Fibroblast of the aortic adventitia (primary cell): Measurements from ENCODE around the gene SDCCAG8. TPM values are rescaled to one million over a fixed set of nuclear protein-coding genes. Genes with fewer than 3 reads are reported as not detected.
A peak's percentile ranks its signal among the peaks of the same experiment; 100 is the strongest.

Experiments
- DNase-seq: peaks from one replicate; pipeline ENCODE4 v3.0.0-alpha.2; 2010; ENCODE audit warnings: low read depth
- H3K4me3 ChIP-seq: 2 replicates; pipeline ENCODE4 v1.5.1; 2011; ENCODE audit warnings: low read depth, mild to moderate bottlenecking, control low read depth, low read length, moderate library complexity
- total RNA-seq: library from RNA; depleted of rRNA; stranded (reverse); fragments of >200 nt; gene quantifications from 2 replicates; pipeline ENCODE4 v1.2.3, GENCODE V29; 2012; ENCODE audit warnings: low replicate concordance
- TF ChIP-seq, protein P1 (sequence below): IDR thresholded peaks from 2 replicates; pipeline ENCODE4 v1.5.1; 2011; ENCODE audit warnings: mild to moderate bottlenecking, low read length, control low read depth, inconsistent platforms; ENCODE audit not compliant: insufficient read depth

The SDCCAG8 gene
- total RNA-seq, 1 donor, result 69.2 TPM

DNA sequence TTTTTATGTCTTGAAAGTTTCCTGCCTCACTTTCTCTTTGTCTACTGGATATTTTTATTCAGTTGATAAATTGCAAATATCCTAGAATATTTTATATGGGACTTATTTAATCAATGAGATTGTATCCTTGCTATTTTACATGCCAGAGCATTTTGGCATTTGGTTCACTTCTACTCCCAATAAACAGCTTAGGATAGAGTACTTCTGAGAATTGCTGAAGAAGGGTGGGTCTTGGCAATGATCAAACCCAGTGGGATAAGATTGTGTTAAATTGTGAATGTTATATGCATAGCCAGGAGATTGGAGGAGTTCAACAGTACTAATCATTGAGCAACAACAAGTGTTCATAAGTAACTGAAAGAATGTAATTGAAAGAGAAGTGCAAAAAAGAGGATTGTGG lies 60.1 kb downstream of the SDCCAG8 start:
- DNase-seq, result peak; percentile 64
- no peak overlapping the region for H3K4me3 ChIP-seq
- TF ChIP-seq, protein P1, sequence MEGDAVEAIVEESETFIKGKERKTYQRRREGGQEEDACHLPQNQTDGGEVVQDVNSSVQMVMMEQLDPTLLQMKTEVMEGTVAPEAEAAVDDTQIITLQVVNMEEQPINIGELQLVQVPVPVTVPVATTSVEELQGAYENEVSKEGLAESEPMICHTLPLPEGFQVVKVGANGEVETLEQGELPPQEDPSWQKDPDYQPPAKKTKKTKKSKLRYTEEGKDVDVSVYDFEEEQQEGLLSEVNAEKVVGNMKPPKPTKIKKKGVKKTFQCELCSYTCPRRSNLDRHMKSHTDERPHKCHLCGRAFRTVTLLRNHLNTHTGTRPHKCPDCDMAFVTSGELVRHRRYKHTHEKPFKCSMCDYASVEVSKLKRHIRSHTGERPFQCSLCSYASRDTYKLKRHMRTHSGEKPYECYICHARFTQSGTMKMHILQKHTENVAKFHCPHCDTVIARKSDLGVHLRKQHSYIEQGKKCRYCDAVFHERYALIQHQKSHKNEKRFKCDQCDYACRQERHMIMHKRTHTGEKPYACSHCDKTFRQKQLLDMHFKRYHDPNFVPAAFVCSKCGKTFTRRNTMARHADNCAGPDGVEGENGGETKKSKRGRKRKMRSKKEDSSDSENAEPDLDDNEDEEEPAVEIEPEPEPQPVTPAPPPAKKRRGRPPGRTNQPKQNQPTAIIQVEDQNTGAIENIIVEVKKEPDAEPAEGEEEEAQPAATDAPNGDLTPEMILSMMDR, result no peak

DNA sequence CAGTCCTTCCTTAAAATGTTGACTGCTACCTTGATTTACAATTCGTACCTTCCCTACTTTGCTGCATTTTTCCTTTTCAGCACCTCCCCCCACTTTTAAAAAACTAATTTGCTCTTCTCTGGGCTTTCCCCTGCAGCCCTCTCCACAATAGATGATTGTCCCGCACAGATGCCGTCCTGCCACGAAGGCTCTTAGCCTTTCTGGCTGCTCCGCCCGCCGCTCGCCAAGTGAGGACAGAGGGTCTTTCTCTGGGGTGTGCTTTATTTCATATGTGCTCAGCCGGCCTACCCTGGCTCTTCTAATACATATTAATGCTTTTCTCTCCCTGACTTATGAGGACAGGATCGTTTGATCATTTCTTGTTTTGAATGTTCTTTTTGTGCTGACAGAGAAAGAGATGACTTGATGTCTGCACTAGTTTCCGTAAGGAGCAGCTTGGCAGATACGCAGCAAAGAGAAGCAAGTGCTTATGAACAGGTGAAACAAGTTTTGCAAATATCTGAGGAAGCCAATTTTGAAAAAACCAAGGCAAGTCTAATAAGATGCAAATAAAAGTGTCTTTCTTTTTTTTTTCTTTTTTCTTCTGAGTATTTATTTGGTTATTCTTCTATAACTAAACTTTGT lies 60.6 kb downstream of the SDCCAG8 start:
- DNase-seq, result no peak
- TF ChIP-seq, protein P1, result no peak
- no peak overlapping the region for H3K4me3 ChIP-seq

DNA sequence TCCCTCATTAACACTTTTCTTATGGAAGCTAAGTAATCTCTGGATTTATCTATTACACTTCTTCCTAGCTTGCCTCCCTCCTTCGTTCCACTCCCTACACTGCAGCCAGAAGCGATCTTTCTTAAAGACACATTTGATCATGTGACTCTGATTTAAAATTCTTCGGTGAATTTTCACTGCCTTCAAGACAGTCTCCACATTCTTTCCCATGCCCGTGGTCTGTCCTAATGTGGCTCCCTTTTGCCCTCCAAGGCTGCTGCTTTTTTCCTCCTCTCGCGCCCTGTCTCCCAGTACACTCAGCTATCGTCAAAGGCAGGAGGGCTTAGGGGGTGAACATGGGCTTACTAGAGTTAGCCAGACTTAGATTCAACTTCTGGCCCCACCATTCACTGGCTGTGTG lies 64.4 kb downstream of the SDCCAG8 start:
- no peak overlapping the region for H3K4me3 ChIP-seq

DNA sequence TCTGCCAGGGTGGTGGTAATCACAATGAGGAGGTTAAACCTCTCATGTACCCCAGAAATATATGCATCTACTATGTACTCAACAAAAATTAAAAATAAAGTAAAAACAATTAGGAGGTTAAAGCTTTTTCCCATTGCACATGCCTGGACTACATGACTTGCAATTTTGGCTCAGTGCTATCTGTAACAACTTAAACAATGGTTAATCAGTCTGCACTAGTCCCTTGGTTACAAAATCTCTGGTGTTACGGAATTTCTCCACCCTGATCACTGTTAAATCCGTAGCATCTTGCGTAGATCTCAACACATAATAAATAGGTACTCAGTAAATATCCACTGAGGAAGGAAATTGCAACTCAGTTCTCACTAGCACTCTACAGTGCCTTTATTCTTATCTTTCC lies 66.5 kb downstream of the SDCCAG8 start:
- DNase-seq, result peak; percentile 52

More for the DNA sequence above, 64.4 kb downstream of the SDCCAG8 start:
- TF ChIP-seq, protein P1, result no peak
- DNase-seq, result no peak

DNA sequence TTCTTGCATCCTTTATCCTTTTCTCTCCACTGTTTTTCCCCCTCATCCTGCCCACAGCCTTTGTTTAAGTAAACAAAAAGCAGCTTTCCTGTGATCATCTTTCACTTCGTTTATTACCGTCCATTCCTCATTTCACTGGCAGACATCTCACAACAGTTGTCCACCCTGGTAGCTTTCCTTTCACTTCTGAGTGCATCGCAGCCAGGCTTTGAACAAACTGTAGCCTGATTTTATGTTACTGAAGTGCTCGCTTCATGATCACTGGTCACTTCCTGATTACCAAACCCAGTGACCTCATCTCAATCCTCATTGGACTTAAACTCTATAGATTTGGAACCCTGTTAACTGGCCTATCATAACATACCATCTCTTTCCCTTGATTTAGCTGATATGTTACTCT lies 67.7 kb downstream of the SDCCAG8 start:
- H3K4me3 ChIP-seq, result no peak overlapping the region
- TF ChIP-seq, protein P1, result no peak
- DNase-seq, result no peak

More for the DNA sequence above, 66.5 kb downstream of the SDCCAG8 start:
- H3K4me3 ChIP-seq, result no peak overlapping the region
- TF ChIP-seq, protein P1, result no peak

DNA sequence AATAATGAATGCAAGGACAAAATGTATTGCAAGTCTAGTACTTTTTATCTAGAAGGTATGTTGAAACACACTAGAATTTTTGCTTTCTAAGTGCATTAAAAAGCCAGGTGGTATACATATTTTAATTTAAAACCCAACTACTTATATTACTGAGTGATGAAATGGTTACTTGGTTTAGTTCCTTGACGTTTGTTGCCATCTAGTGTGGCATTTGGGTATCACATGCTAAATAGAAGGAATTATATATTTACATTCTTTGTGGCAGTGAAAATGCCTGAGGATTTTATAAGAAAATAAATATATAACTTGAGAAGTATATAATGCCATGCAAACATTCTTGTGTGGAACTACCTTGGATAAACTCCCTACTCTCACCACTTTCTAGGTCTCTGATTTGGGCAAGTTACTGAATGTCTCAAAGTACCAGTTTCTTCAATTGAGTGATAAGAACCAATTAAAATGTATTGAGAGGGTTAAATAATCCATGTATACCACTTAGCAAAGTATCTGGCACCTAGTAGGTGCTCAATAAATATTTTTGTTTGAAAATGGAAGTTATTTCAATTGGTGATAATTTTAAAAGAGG lies 69.6 kb downstream of the SDCCAG8 start:
- DNase-seq, result peak; percentile 86
- TF ChIP-seq, protein P1, result peak; percentile 70
- H3K4me3 ChIP-seq, result no peak overlapping the region
